Choroid plexus epithelial cell (primary cell): ENCODE data around the gene AGGF1.
A peak's percentile ranks its signal among the peaks of the same experiment; 100 is the strongest.

Experiments
- DNase-seq: peaks from one replicate; pipeline ENCODE4 v3.0.0-alpha.2; 2010; ENCODE audit warnings: low read depth
- H3K4me3 ChIP-seq: 2 replicates; pipeline ENCODE4 v1.5.1; 2011; ENCODE audit warnings: low read depth, mild to moderate bottlenecking, control low read depth, low read length, moderate library complexity
- TF ChIP-seq, protein P1 (sequence below): conservative IDR thresholded peaks from 2 replicates; pipeline ENCODE4 v1.5.1; 2011; ENCODE audit warnings: low read depth, mild to moderate bottlenecking, control low read depth, inconsistent platforms, low read length, moderate library complexity

AGGF1 gene, protein sequence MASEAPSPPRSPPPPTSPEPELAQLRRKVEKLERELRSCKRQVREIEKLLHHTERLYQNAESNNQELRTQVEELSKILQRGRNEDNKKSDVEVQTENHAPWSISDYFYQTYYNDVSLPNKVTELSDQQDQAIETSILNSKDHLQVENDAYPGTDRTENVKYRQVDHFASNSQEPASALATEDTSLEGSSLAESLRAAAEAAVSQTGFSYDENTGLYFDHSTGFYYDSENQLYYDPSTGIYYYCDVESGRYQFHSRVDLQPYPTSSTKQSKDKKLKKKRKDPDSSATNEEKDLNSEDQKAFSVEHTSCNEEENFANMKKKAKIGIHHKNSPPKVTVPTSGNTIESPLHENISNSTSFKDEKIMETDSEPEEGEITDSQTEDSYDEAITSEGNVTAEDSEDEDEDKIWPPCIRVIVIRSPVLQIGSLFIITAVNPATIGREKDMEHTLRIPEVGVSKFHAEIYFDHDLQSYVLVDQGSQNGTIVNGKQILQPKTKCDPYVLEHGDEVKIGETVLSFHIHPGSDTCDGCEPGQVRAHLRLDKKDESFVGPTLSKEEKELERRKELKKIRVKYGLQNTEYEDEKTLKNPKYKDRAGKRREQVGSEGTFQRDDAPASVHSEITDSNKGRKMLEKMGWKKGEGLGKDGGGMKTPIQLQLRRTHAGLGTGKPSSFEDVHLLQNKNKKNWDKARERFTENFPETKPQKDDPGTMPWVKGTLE

DNA sequence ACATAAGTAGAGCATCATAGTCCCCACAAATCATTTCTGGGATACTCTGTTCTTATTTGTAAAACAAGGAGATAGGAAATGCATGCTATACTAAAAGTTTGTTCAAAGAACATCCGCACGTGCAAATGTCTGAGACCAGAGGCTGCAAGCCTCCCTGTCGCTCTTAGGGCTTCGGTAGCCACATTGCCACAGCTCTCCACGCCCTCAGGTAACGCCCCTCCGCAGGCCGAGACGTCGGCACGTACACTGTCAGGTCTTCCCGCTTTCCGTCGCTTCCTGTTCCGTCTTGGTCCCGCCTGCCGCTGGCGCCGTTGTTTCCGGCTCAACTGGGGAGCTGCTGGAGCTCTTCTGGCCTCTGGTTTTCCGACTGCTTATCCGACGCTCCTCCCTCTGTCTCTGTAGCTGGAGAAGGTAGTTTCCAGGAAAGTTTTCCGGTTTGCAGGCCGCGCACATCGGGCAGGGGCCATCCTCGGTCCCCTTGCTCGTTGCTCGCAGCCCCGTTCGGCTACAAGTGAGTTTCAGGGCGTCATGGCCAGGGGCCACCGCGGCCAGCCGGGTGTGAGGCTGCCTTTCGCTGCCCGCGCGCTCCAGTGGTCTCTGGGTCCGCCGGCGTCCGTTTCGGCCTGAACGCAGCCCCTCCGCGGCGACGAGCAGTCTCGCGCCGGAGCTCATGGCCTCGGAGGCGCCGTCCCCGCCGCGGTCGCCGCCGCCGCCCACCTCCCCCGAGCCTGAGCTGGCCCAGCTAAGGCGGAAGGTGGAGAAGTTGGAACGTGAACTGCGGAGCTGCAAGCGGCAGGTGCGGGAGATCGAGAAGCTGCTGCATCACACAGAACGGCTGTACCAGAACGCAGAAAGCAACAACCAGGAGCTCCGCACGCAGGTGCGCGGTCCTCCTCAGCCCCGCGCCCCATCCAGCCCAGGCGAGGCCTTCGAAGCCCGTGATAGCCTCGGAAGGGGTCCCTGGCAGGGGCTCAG lies at the start of gene AGGF1:
Gene AGGF1, plus strand, starts transcription at position 308 of the 975 bp plus-strand sequence. Its CDS starts 363 bp downstream, at position 671.
- peak within 1 kb of the TSS; percentile 95 for H3K4me3 ChIP-seq
- TF ChIP-seq, protein P1, sequence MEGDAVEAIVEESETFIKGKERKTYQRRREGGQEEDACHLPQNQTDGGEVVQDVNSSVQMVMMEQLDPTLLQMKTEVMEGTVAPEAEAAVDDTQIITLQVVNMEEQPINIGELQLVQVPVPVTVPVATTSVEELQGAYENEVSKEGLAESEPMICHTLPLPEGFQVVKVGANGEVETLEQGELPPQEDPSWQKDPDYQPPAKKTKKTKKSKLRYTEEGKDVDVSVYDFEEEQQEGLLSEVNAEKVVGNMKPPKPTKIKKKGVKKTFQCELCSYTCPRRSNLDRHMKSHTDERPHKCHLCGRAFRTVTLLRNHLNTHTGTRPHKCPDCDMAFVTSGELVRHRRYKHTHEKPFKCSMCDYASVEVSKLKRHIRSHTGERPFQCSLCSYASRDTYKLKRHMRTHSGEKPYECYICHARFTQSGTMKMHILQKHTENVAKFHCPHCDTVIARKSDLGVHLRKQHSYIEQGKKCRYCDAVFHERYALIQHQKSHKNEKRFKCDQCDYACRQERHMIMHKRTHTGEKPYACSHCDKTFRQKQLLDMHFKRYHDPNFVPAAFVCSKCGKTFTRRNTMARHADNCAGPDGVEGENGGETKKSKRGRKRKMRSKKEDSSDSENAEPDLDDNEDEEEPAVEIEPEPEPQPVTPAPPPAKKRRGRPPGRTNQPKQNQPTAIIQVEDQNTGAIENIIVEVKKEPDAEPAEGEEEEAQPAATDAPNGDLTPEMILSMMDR = no peak

DNA sequence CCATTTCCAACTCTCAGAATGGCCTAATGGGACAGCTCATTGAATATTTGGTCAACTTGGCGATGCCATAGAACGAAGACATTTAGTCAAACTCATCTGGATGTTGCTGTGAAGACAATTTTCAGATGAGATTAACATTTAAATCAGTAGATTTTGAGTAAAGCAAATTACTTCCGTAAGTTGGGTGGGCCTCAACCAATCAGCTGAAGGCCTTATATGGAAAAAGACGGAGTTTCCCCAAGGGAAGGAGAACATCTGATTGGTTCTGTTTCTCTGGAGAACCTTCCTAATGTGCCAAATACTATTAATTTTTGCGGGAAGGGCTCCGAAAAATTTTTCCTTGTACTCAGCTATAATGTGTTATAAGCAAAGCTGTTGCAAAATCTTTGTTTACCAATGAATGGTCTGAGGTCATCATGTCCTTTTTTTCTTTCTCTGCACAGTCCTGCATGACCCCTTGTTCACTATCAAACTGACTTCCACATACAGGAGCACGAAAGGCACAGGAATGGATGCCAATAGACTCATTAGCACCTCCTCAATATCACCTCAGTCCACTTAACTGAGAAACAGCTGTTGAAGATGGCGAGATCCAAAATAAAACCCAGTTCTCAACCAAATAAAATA lies 49.6 kb upstream of the AGGF1 start:
- TF ChIP-seq, protein P1 = no peak
- DNase-seq = no peak
- H3K4me3 ChIP-seq = no peak overlapping the region

More for the DNA sequence above, at the start of gene AGGF1:
- DNase-seq = peak; percentile 95

DNA sequence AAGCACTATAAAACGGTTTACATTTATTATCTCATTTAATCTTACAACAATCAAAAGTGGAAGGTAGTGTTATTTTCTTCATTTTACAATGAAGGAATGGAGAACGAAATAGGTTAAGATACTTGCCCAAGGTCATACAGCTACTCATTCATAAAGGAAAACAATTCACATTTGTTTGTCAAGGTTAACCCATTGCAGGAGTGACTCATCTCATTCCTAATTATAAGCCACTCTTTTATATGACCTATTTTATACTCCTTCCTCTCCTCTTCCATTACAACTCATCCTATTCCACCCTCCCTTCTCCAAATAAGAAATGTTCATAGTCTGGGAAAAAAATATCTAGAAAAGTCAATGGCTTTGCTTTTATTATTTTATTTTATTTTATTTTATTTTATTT lies 47.8 kb upstream of the AGGF1 start:
- H3K4me3 ChIP-seq = no peak overlapping the region
- TF ChIP-seq, protein P1 = no peak
- no peak for DNase-seq

GRCh38 chr5:76983468-76983867 lies 46.7 kb upstream of the AGGF1 start:
- H3K4me3 ChIP-seq = no peak overlapping the region
- peak; percentile 63 for DNase-seq
- TF ChIP-seq, protein P1 = no peak

DNA sequence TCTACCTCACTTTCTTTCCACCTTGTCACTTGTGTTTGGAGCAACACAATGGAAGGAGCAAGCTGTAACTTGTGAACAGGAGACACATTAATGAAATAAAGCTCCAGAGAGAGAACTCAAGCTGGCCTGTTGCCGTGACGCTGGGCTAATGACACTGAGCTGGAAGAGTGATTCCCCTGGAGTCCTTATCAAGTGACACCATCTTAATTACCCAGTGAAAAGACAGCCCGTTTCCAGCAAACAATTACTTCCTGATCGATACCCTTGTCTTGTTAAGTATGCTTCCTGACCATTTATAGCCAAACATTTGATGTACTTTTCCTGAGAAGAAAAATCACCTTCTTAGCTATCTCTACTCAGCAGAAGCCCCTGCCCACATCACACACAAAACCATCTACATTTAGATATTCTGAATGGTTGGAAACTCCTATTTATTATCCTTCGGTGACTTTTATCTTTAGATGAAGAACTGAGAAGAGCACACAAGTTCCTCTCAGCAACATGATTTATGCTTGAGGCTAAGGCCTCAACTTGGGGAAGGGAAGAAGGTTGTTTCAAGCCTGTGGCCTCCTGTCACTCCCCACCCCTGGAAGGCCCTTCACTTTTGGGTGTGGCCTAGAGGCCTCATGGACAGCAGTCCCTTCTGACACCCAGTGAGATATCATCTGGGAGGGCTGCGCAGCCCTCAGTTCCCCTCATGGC lies 43.2 kb upstream of the AGGF1 start:
- TF ChIP-seq, protein P1 = no peak
- no peak for DNase-seq
- H3K4me3 ChIP-seq = no peak overlapping the region
